HG03060 (cell line): ENCODE data around the gene CDH18.

Experiments
- ATAC-seq: cut with Tn5 transposase; IDR thresholded peaks from one replicate; pipeline ENCODE4 v1.9.1; 2021; ENCODE audit warnings: low read depth, moderate number of reproducible peaks; ENCODE audit not compliant: unreplicated experiment

The CDH18 gene, protein sequence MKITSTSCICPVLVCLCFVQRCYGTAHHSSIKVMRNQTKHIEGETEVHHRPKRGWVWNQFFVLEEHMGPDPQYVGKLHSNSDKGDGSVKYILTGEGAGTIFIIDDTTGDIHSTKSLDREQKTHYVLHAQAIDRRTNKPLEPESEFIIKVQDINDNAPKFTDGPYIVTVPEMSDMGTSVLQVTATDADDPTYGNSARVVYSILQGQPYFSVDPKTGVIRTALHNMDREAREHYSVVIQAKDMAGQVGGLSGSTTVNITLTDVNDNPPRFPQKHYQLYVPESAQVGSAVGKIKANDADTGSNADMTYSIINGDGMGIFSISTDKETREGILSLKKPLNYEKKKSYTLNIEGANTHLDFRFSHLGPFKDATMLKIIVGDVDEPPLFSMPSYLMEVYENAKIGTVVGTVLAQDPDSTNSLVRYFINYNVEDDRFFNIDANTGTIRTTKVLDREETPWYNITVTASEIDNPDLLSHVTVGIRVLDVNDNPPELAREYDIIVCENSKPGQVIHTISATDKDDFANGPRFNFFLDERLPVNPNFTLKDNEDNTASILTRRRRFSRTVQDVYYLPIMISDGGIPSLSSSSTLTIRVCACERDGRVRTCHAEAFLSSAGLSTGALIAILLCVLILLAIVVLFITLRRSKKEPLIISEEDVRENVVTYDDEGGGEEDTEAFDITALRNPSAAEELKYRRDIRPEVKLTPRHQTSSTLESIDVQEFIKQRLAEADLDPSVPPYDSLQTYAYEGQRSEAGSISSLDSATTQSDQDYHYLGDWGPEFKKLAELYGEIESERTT

GRCh38 chr5:19987612-19988361 is at the start of gene CDH18:
TSS of gene CDH18 (minus strand) at chr5:19988200. CDS start at chr5:19838986, 149,214 bp downstream.
- no peak for ATAC-seq

GRCh38 chr5:20034717-20035116 is 46.7 kb upstream of the CDH18 start:
- no peak for ATAC-seq

- ATAC-seq, result no peak
These were observed 45.9 kb upstream of the CDH18 start for GRCh38 chr5:20033881-20034280.

GRCh38 chr5:20032896-20033295 is 44.9 kb upstream of the CDH18 start:
- ATAC-seq, result no peak

GRCh38 chr5:20030125-20030524 is 42.1 kb upstream of the CDH18 start:
- ATAC-seq, result no peak

GRCh38 chr5:20029266-20029665 is 41.3 kb upstream of the CDH18 start:
- no peak for ATAC-seq

GRCh38 chr5:20028506-20028905 is 40.5 kb upstream of the CDH18 start:
- no peak for ATAC-seq

- ATAC-seq, result no peak
These were observed 35.7 kb upstream of the CDH18 start for GRCh38 chr5:20023686-20024180.

- ATAC-seq, result no peak
These were observed 32.2 kb upstream of the CDH18 start for GRCh38 chr5:20020247-20020646.

DNA sequence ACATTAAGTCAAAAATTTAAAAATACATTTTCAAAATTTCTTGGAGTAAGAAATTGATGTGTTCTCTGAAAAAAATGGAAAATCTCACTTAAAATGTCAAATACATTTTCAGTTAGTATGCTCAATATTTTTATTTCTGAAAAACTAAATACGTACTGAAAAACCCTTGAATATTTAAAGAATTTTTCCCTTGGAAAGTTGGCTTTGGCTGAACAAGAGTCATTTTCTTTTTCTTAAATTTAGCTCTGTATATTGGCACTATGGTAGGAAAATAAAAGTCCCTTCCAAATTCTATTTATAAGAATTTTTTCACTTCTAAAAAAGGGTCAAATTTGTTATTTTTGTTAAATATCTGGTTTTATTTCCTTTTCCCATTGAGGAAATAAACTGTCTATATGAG is 29.0 kb upstream of the CDH18 start:
- no peak for ATAC-seq

GRCh38 chr5:20000416-20000815 is 12.4 kb upstream of the CDH18 start:
- ATAC-seq, result no peak

DNA sequence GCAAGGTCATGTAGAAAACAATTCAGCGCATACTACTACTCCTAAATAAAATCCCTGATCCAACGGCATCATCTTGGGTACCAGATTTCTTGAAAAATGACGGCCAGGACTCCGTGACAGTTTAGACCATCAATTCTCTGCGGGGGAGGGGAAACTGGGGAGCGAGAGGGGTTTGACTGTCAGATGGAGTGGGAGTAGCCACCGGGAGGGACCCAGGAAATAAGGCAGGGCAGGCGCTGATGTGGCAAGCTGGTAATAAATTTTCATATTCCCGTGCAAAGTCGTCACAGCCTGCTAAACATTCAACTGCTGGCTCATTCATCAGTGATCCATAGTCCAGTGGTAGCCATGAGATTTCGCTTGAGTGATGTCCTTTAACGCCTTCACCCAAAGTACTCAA is 457 bp upstream of the CDH18 start:
- ATAC-seq, result no peak

- no peak for ATAC-seq
These were observed 1.2 kb downstream of the CDH18 start for GRCh38 chr5:19986806-19987205.

GRCh38 chr5:19986031-19986619 is 1.9 kb downstream of the CDH18 start:
- no peak for ATAC-seq

DNA sequence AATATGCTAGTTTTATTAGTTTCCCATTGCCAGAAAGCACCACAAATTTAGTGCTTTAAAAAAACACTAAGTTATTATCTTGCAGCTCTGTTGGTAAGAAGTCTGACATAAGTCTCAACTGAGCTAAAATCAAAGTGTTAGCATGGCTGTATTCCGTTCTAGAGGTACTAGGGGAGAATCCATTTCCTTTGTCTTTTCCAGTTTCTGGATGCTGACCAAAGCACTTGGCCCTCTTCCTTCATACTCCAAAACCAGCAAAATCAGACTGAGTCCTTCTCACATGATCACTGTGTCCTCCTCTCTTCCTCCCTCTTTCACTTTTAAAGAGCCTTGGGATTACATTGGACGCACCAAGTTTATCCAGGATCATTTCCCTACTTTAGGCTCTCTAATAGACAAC is 9.5 kb downstream of the CDH18 start:
- no peak for ATAC-seq

- ATAC-seq, result no peak
These were observed 10.9 kb downstream of the CDH18 start for GRCh38 chr5:19977099-19977498.

GRCh38 chr5:19975795-19976194 is 12.2 kb downstream of the CDH18 start:
- no peak for ATAC-seq

- no peak for ATAC-seq
These were observed 27.5 kb downstream of the CDH18 start for GRCh38 chr5:19960451-19960850.

GRCh38 chr5:19959830-19960384 is 28.1 kb downstream of the CDH18 start:
- ATAC-seq, result no peak

GRCh38 chr5:19950897-19951296 is 37.1 kb downstream of the CDH18 start:
- ATAC-seq, result no peak
